ENCODE data around the gene VPS25. TPM values are rescaled to one million over a fixed set of nuclear protein-coding genes. Genes with fewer than 3 reads are reported as not detected.

VPS25 gene
- total RNA-seq, 2 donors from 2014 or later: 39.3 to 47.5 TPM

Other genes with a start within 250 kb of the VPS25 start
- gene NAGLU, start 237.2 kb upstream of the VPS25 start, total RNA-seq: 10 to 100 TPM in 1 of 2 donors, 1 to 10 TPM in 1; 8.4 to 11.0 TPM
- gene HSD17B1, start 220.5 kb upstream of the VPS25 start, total RNA-seq: under 1 TPM; 0.82 to 0.90 TPM
- 100 to 1,000 TPM in 1 of 2 donors, 10 to 100 TPM in 1; 76.7 to 108 TPM for gene COASY, start 211.3 kb upstream of the VPS25 start, total RNA-seq
- 10 to 100 TPM; 46.2 to 57.8 TPM for gene MLX, start 206.3 kb upstream of the VPS25 start, total RNA-seq
- 10 to 100 TPM; 25.9 to 34.2 TPM for gene PSMC3IP, start 195.7 kb upstream of the VPS25 start, total RNA-seq
- gene RETREG3, start 164.1 kb upstream of the VPS25 start, total RNA-seq: 10 to 100 TPM; 38.5 to 50.7 TPM
- gene TUBG1, start 163.8 kb upstream of the VPS25 start, total RNA-seq: 10 to 100 TPM; 55.8 to 88.4 TPM
- 10 to 100 TPM in 1 of 2 donors, 1 to 10 TPM in 1; 7.5 to 15.7 TPM for gene TUBG2, start 114.2 kb upstream of the VPS25 start, total RNA-seq
- gene PLEKHH3, start 96.5 kb upstream of the VPS25 start, total RNA-seq: 1 to 10 TPM in 1 of 2 donors, under 1 TPM in 1; 0.61 to 1.5 TPM
- gene CCR10, start 91.6 kb upstream of the VPS25 start, total RNA-seq: 1 to 10 TPM in 1 of 2 donors, under 1 TPM in 1; 0.82 to 1.1 TPM
- 1 to 10 TPM in 1 of 2 donors, under 1 TPM in 1; 0.61 to 2.8 TPM for gene CNTNAP1, start 90.9 kb upstream of the VPS25 start, total RNA-seq
- gene EZH1, start 28.4 kb upstream of the VPS25 start, total RNA-seq: 10 to 100 TPM; 35.3 to 69.1 TPM
- not detected for gene RAMP2, start 12.2 kb upstream of the VPS25 start, total RNA-seq
- 1 to 10 TPM in 1 of 2 donors, under 1 TPM in 1; 0.41 to 1.5 TPM for gene WNK4, start 7.2 kb downstream of the VPS25 start, total RNA-seq
- 10 to 100 TPM; 18.6 to 31.2 TPM for gene COA3, start 25.3 kb downstream of the VPS25 start, total RNA-seq
- gene CNTD1, start 25.4 kb downstream of the VPS25 start, total RNA-seq: under 1 TPM in 1 of 2 donors, not detected in 1; 0.24 TPM
- gene BECN1, start 50.8 kb downstream of the VPS25 start, total RNA-seq: 10 to 100 TPM; 62.3 to 98.2 TPM
- 100 to 1,000 TPM in 1 of 2 donors, 10 to 100 TPM in 1; 56.5 to 159 TPM for gene PSME3, start 59.9 kb downstream of the VPS25 start, total RNA-seq
- gene AOC2, start 71.1 kb downstream of the VPS25 start, total RNA-seq: 1 to 10 TPM; 2.0 to 3.4 TPM
- 1 to 10 TPM; 2.2 to 3.0 TPM for gene AOC3, start 77.8 kb downstream of the VPS25 start, total RNA-seq
- gene G6PC1, start 127.3 kb downstream of the VPS25 start, total RNA-seq: not detected
- gene AARSD1, start 191.0 kb downstream of the VPS25 start, total RNA-seq: 10 to 100 TPM; 58.5 to 61.3 TPM
- gene PTGES3L, start 206.6 kb downstream of the VPS25 start, total RNA-seq: 1 to 10 TPM; 1.4 to 2.7 TPM
- gene RUNDC1, start 207.1 kb downstream of the VPS25 start, total RNA-seq: 10 to 100 TPM; 15.7 to 21.9 TPM
- gene RPL27, start 225.0 kb downstream of the VPS25 start, total RNA-seq: 1,000 to 10,000 TPM; 1,154 to 1,186 TPM
- gene IFI35, start 233.3 kb downstream of the VPS25 start, total RNA-seq: 10 to 100 TPM; 38.4 to 45.4 TPM
- 10 to 100 TPM; 30.9 to 36.5 TPM for gene VAT1, start 248.9 kb downstream of the VPS25 start, total RNA-seq

Measured in activated T-helper 17 cell treated with anti-CD3 and anti-CD28 coated beads, Interleukin-2, amount 50 U/mL, for 72 hours (primary cell).